ENCODE results near the gene OR1S1.

DNA sequence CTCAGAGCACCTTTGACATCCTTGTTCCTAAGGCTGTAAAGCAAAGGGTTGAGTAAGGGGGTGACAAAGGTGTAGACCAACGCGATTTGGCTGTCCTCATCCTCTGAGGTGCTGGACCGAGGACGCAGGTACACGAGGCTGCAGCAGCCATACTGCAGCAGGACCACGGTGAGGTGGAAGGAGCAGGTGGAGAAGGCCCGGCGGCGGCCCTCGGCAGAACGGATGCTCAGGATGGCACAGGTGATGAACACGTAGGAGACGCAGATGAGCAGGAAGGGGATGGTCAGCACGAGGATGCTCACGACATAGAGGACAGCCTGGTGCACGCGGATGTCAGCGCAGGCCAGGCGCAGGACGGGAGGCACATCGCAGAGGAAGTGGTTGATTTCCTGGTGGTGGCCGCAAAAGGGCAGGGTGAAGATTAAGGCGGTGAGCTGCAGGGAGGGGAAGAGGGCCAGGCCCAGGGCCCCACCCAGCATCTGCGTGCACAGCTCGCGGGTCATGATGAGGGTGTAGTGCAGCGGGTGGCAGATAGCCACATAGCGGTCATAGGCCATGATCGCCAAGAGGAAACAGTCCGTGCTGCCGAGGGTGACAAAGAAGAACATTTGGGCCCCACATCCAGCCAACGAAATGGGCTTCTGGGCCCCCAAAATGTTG lies 15.6 kb downstream of the OR1S1 start:
- TF ChIP-seq KLF1 (tag by site-specific recombination; IDR thresholded peaks at IDR 0.05) (no peak), ZBTB48 (tag by site-specific recombination; IDR thresholded peaks at IDR 0.05) (no peak), ZBTB17 (tag by site-specific recombination; IDR thresholded peaks at IDR 0.05) (no peak), RBAK (tag by site-specific recombination; IDR thresholded peaks at IDR 0.05) (no peak), ZNF76 (tag by site-specific recombination; IDR thresholded peaks at IDR 0.05; ENCODE audit: borderline replicate concordance, low read depth) (no peak), ZNF585B (tag by site-specific recombination; IDR thresholded peaks at IDR 0.05) (no peak), BCL11A (tag by site-specific recombination; IDR thresholded peaks at IDR 0.05; ENCODE audit: low read depth) (no peak), KLF16 (tag by site-specific recombination; IDR thresholded peaks at IDR 0.05) (no peak), ZNF239 (tag by site-specific recombination; IDR thresholded peaks at IDR 0.05) (no peak)
- TF ChIP-seq, protein P1, sequence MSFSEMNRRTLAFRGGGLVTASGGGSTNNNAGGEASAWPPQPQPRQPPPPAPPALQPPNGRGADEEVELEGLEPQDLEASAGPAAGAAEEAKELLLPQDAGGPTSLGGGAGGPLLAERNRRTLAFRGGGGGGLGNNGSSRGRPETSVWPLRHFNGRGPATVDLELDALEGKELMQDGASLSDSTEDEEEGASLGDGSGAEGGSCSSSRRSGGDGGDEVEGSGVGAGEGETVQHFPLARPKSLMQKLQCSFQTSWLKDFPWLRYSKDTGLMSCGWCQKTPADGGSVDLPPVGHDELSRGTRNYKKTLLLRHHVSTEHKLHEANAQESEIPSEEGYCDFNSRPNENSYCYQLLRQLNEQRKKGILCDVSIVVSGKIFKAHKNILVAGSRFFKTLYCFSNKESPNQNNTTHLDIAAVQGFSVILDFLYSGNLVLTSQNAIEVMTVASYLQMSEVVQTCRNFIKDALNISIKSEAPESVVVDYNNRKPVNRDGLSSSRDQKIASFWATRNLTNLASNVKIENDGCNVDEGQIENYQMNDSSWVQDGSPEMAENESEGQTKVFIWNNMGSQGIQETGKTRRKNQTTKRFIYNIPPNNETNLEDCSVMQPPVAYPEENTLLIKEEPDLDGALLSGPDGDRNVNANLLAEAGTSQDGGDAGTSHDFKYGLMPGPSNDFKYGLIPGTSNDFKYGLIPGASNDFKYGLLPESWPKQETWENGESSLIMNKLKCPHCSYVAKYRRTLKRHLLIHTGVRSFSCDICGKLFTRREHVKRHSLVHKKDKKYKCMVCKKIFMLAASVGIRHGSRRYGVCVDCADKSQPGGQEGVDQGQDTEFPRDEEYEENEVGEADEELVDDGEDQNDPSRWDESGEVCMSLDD (tag by site-specific recombination; IDR thresholded peaks at IDR 0.05): no peak
- TF ChIP-seq, protein P2, sequence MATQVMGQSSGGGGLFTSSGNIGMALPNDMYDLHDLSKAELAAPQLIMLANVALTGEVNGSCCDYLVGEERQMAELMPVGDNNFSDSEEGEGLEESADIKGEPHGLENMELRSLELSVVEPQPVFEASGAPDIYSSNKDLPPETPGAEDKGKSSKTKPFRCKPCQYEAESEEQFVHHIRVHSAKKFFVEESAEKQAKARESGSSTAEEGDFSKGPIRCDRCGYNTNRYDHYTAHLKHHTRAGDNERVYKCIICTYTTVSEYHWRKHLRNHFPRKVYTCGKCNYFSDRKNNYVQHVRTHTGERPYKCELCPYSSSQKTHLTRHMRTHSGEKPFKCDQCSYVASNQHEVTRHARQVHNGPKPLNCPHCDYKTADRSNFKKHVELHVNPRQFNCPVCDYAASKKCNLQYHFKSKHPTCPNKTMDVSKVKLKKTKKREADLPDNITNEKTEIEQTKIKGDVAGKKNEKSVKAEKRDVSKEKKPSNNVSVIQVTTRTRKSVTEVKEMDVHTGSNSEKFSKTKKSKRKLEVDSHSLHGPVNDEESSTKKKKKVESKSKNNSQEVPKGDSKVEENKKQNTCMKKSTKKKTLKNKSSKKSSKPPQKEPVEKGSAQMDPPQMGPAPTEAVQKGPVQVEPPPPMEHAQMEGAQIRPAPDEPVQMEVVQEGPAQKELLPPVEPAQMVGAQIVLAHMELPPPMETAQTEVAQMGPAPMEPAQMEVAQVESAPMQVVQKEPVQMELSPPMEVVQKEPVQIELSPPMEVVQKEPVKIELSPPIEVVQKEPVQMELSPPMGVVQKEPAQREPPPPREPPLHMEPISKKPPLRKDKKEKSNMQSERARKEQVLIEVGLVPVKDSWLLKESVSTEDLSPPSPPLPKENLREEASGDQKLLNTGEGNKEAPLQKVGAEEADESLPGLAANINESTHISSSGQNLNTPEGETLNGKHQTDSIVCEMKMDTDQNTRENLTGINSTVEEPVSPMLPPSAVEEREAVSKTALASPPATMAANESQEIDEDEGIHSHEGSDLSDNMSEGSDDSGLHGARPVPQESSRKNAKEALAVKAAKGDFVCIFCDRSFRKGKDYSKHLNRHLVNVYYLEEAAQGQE (tag by site-specific recombination; IDR thresholded peaks at IDR 0.05): no peak
- TF ChIP-seq, protein P3, sequence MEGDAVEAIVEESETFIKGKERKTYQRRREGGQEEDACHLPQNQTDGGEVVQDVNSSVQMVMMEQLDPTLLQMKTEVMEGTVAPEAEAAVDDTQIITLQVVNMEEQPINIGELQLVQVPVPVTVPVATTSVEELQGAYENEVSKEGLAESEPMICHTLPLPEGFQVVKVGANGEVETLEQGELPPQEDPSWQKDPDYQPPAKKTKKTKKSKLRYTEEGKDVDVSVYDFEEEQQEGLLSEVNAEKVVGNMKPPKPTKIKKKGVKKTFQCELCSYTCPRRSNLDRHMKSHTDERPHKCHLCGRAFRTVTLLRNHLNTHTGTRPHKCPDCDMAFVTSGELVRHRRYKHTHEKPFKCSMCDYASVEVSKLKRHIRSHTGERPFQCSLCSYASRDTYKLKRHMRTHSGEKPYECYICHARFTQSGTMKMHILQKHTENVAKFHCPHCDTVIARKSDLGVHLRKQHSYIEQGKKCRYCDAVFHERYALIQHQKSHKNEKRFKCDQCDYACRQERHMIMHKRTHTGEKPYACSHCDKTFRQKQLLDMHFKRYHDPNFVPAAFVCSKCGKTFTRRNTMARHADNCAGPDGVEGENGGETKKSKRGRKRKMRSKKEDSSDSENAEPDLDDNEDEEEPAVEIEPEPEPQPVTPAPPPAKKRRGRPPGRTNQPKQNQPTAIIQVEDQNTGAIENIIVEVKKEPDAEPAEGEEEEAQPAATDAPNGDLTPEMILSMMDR (tag by site-specific recombination; IDR thresholded peaks at IDR 0.05): no peak
- TF ChIP-seq, protein P4, sequence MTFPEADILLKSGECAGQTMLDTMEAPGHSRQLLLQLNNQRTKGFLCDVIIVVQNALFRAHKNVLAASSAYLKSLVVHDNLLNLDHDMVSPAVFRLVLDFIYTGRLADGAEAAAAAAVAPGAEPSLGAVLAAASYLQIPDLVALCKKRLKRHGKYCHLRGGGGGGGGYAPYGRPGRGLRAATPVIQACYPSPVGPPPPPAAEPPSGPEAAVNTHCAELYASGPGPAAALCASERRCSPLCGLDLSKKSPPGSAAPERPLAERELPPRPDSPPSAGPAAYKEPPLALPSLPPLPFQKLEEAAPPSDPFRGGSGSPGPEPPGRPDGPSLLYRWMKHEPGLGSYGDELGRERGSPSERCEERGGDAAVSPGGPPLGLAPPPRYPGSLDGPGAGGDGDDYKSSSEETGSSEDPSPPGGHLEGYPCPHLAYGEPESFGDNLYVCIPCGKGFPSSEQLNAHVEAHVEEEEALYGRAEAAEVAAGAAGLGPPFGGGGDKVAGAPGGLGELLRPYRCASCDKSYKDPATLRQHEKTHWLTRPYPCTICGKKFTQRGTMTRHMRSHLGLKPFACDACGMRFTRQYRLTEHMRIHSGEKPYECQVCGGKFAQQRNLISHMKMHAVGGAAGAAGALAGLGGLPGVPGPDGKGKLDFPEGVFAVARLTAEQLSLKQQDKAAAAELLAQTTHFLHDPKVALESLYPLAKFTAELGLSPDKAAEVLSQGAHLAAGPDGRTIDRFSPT (tag by site-specific recombination; IDR thresholded peaks at IDR 0.05): no peak

All from HEK293 (cell line).